ENCODE results near the gene PPP1R13B.

Gene PPP1R13B

GRCh38 chr14:103838117-103838516 is 9.3 kb downstream of the PPP1R13B start:
- DNase-seq (ENCODE audit: low spot score): no peak
- TF ChIP-seq CTCF (IDR thresholded peaks at IDR 0.05; ENCODE audit: extremely low read depth, missing control alignments): no peak

DNA sequence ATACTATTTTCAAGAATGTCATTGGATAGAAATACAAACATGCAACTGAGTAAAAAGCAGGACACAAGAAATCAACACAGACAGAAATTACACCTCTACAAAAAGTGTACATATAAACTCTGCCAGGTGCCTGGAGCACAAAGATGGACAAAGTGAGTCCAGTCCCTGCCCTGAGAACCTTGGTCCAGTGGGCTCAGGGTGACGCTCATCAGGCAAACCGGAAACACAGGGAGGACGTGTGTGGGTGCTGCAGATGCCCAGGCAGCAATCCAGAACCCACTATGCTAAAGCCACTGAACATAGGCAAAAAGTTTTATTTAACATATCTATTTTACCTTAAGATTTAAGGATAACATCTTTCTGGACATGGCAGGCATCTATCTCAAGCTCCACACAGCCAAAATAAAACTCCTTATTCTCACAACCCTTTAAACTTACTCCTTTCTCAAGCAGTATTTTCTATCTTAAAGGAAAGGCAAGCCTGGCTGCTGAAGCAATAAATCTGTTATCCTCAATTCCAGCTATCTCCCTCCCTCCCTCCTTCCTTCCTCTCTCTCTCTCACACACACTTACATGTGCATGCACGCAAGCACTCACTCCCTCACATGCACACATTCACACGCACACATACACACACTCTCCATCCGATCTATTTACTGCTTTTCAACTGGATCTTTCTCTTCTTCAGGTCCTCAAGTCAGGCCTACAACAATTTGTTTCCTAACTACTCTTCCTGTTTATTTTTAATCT is 10.2 kb downstream of the PPP1R13B start:
- no peak for TF ChIP-seq CTCF (IDR thresholded peaks at IDR 0.05; ENCODE audit: extremely low read depth, missing control alignments)
- no peak for DNase-seq (ENCODE audit: low spot score)

DNA sequence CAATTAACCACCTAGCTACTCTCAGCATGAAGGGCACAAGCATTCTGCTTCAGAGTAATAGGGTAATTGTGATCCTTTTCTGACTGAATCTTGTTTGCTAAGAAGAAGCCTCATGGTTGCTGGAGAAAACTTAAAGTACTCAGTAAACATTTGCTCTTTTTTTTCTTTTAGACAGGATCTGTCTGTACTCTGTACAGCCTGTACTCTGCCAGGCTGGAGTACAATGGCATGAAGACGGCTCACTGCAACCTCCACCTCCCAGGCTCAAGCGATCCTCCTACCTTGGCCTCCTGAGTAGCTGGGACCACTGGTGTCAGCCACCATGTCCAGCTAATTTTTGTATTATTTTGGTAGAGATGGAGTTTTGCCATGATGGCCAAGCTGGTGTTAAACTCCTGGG is 12.4 kb downstream of the PPP1R13B start:
- DNase-seq (ENCODE audit: low spot score): no peak
- no peak for TF ChIP-seq CTCF (IDR thresholded peaks at IDR 0.05; ENCODE audit: extremely low read depth, missing control alignments)

DNA sequence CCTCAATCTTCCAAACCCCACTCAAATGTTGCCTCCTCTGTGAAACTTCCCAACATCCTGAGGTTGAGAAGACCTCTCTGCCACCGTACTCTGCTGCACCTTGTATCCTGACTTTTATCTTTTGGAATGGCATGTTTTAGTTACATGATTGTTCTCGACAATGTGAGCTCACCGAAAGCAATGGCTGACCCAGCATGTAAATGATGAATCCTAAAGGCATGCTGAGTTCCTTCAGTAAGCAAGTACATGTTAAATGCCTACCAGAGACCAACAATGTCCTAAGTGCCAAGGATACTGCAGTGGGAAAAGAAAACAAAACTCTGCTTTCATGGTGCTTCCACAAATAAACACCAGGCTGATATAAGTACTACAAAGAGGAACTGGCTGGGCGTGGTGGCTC is 13.7 kb downstream of the PPP1R13B start:
- no peak for DNase-seq (ENCODE audit: low spot score)
- TF ChIP-seq CTCF (IDR thresholded peaks at IDR 0.05; ENCODE audit: extremely low read depth, missing control alignments): no peak

- DNase-seq (ENCODE audit: low spot score): no peak
- no peak for TF ChIP-seq CTCF (IDR thresholded peaks at IDR 0.05; ENCODE audit: extremely low read depth, missing control alignments)
Measured at GRCh38 chr14:103832046-103832445, 15.3 kb downstream of the PPP1R13B start.

DNA sequence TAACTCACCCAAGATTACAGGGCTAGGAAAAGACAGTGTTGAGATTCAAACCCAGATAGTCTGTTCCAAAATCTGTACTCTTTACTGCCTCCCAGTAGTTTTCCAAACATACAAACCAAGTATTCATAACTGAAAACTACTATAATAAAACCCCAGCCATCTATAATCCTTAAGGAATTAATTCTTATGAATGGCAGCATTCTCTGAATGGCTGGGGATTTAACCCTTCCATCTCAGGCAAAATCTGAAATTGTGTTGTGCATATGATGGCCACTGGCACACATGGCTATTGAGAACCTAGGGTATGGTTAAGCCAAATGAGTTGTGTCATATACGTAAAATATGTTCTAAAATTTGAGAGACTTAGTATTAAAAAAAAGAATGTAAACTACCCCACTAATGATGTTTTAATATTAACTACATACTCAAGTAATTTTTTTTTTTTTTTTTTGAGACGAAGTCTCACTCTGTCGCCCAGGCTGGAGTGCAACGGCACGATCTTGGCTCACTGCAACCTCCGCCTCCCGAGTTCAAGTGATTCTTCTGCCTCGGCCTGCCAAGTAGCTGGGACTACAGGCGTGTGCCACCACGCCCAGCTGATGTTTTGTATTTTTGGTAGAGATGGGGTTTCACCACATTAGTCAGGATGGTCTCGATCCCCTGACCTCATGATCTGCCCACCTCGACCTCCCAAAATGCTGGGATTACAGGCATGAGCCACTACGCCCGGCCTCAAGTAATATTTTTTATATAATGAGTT is 16.7 kb downstream of the PPP1R13B start:
- TF ChIP-seq CTCF (IDR thresholded peaks at IDR 0.05; ENCODE audit: extremely low read depth, missing control alignments): no peak
- no peak for DNase-seq (ENCODE audit: low spot score)

GRCh38 chr14:103828315-103828967 is 18.9 kb downstream of the PPP1R13B start:
- TF ChIP-seq CTCF (IDR thresholded peaks at IDR 0.05; ENCODE audit: extremely low read depth, missing control alignments): no peak
- no peak for DNase-seq (ENCODE audit: low spot score)

Measured in GM20000 (cell line).